ENCODE data around the gene CCNYL1. TPM values are rescaled to one million over a fixed set of nuclear protein-coding genes. Genes with fewer than 3 reads are reported as not detected.

Gene CCNYL1
- total RNA-seq, 4 donors from 2014 or later: 30.0 to 99.5 (median 31.7) TPM

- in situ Hi-C loops (cut with MboI; ENCODE audit: low pct_ligation_motif_present in 1 of 4, low pct_unique_long_range_greater_than_20kb in 1 of 4, low sequenced_read_pairs in 3 of 4): loop anchor here in 1 of 4 donors (10.0 kb wide), 1 partner anchor 296 kb away; no protein-coding TSS in a partner anchor
- intact Hi-C loops (cut with DNase I; ENCODE audit: low total_unique reads): loop anchor here (5.0 to 10.0 kb wide), 3 partner anchors 56 to 256 kb away; partner anchors contain the start of gene PLEKHM3
- Histone ChIP-seq H3K27me3 (no peaks in the 10 kb centered on the region), H3K27ac (peak overlapping the region; percentile 90 to 96 (median 96)), H3K36me3 (peaks cover 0 to 12% (median 3%) of the 10 kb centered on the region in 4 donors), H3K9me3 (no peaks in the 10 kb centered on the region), H3K4me3 (peak overlapping the region; percentile 68 to 87 (median 82)), H3K4me1 (peaks cover 9 to 50% (median 41%) of the 10 kb centered on the region in 4 donors)
- DNase-seq: peak; percentile 23
- 0 to 1% methylated on average over 6 to 42 of the region's 52 CpGs for WGBS, 2 donors (ENCODE audit: low coverage in 1 of 2)
- TF ChIP-seq POLR2AphosphoS5 (IDR thresholded peaks at IDR 0.05): no peak
- no peak for TF ChIP-seq CTCF (IDR thresholded peaks at IDR 0.05)
- no peak for TF ChIP-seq EP300 (IDR thresholded peaks at IDR 0.05; ENCODE audit: low read depth)
- TF ChIP-seq POLR2A (IDR thresholded peaks at IDR 0.05): no peak
Measured at GRCh38 chr2:207768866-207769596, 57.6 kb downstream of the CCNYL1 start.

DNA sequence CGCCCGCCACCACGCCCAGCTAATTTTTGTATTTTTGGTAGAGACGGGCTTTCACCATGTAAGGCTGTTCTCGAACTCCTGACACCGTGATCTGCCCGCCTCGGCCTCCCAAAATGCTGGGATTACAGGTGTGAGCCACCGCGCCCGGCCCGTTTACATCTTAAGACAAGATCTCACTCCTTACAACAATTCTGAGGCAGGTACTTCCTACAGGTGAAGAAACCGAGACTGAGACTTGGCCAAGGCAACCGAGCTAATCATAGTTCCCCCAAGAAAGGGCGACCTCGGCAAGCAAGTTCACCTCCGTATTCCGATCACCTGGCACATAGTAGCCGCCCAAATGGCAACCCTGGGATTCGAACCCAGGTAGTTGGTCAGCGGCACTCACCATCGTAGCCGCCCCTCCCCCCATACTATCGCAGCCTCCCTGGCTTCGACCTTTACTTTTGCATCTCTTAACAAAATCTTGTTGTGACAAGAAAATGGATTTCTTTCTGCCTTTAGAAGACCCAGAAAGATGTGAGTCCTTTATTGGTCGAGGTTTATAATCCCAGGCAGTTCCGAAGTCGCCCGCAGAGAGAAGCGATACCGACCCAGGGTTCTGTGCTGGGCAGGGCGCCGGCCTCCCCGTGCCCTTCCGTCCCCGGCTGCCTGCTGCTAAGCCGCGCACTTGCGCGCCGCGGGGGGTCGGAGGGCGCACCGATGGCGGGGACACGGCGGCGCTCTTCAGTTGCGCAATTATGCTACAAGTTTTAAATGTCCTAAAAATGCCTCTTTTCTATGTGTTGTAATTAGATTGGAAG is 59.4 kb downstream of the CCNYL1 start:
- peak; percentile 43 for DNase-seq
- 52 to 72% methylated on average over 8 to 50 of the region's 50 CpGs for WGBS, 2 donors (ENCODE audit: low coverage in 1 of 2)
- peaks cover 0 to 7% (median 0%) of the 10 kb centered on the region in 4 donors for H3K36me3 ChIP-seq
- H3K4me3 ChIP-seq: peak overlapping the region in 3 of 4 donors; percentile 68 to 87 (median 83)
- no peaks in the 10 kb centered on the region for H3K27me3 ChIP-seq
- intact Hi-C loops (cut with DNase I; ENCODE audit: low total_unique reads): loop anchor here (5.0 kb wide), 1 partner anchor 191 kb away; no protein-coding TSS in a partner anchor
- TF ChIP-seq POLR2A (IDR thresholded peaks at IDR 0.05) (no peak), POLR2AphosphoS5 (IDR thresholded peaks at IDR 0.05) (no peak), CTCF (IDR thresholded peaks at IDR 0.05) (no peak), EP300 (IDR thresholded peaks at IDR 0.05; ENCODE audit: low read depth) (no peak)
- H3K27ac ChIP-seq: peak overlapping the region; percentile 90 to 96 (median 96)
- in situ Hi-C loops (cut with MboI; ENCODE audit: low pct_ligation_motif_present in 1 of 4, low pct_unique_long_range_greater_than_20kb in 1 of 4, low sequenced_read_pairs in 3 of 4): no loop called here
- H3K9me3 ChIP-seq: no peaks in the 10 kb centered on the region
- peaks cover 9 to 32% (median 28%) of the 10 kb centered on the region in 4 donors for H3K4me1 ChIP-seq

GRCh38 chr2:207771421-207771820 is 60.0 kb downstream of the CCNYL1 start:
- Histone ChIP-seq H3K4me1 (peaks cover 9 to 28% (median 24%) of the 10 kb centered on the region in 4 donors), H3K27me3 (no peaks in the 10 kb centered on the region), H3K36me3 (peaks cover 0 to 7% (median 0%) of the 10 kb centered on the region in 4 donors), H3K27ac (peak overlapping the region; percentile 90 to 96 (median 96)), H3K9me3 (no peaks in the 10 kb centered on the region), H3K4me3 (peak overlapping the region in 2 of 4 donors; percentile 68 to 87)
- DNase-seq: peak; percentile 36
- 83 to 95% methylated on average over 9 to 14 of the region's 14 CpGs for WGBS, 2 donors (ENCODE audit: low coverage in 1 of 2)
- intact Hi-C loops (cut with DNase I; ENCODE audit: low total_unique reads) (loop anchor here (5.0 kb wide), 1 partner anchor 191 kb away; no protein-coding TSS in a partner anchor), in situ Hi-C loops (cut with MboI; ENCODE audit: low pct_ligation_motif_present in 1 of 4, low pct_unique_long_range_greater_than_20kb in 1 of 4, low sequenced_read_pairs in 3 of 4) (no loop called here)
- no peak for TF ChIP-seq CTCF (IDR thresholded peaks at IDR 0.05)
- no peak for TF ChIP-seq EP300 (IDR thresholded peaks at IDR 0.05; ENCODE audit: low read depth)
- peak; percentile 36 for TF ChIP-seq POLR2A (IDR thresholded peaks at IDR 0.05)
- peak in 1 of 3 donors; percentile 9 for TF ChIP-seq POLR2AphosphoS5 (IDR thresholded peaks at IDR 0.05)

All from transverse colon (tissue), 4 donors.